Body of pancreas (tissue), 4 donors: Measurements from ENCODE around the gene ROR1.

Source experiments
- CTCF ChIP-seq, 7 experiments: fragments of 450-650 bp in 4 of 7; fragments of 200-600 bp in 3 of 7; sonication (generic) in 3 of 7; IDR thresholded peaks; one replicate each; pipeline ENCODE4 v1.5.1; 2016 to 2019; ENCODE audit warnings: antibody characterized with exemption in 7 of 7
- POLR2A ChIP-seq, 3 donors: fragments of 450-650 bp; IDR thresholded peaks; one replicate each; pipeline ENCODE4 v1.6.1; 2016; ENCODE audit warnings: antibody characterized with exemption in 3 of 3, mild to moderate bottlenecking in 2 of 3

- TF ChIP-seq POLR2A (IDR thresholded peaks at IDR 0.05) (no peak), CTCF (IDR thresholded peaks at IDR 0.05) (no peak)
Observed at GRCh38 chr1:63784083-63784482, 10.3 kb downstream of the ROR1 start.
